NCI-H524 (cell line): ENCODE results near the gene TFDP2.
"Not testable (repeated sequence)": the region's sequence is repeated elsewhere in the genome, so short reads cannot be mapped to it uniquely, and the experiment has no call there.

Experiments
- DNase-seq, 2 experiments: peaks; one replicate each; lab custom pipeline; 2025; lab: John Stamatoyannopoulos, UW

Gene TFDP2

DNA sequence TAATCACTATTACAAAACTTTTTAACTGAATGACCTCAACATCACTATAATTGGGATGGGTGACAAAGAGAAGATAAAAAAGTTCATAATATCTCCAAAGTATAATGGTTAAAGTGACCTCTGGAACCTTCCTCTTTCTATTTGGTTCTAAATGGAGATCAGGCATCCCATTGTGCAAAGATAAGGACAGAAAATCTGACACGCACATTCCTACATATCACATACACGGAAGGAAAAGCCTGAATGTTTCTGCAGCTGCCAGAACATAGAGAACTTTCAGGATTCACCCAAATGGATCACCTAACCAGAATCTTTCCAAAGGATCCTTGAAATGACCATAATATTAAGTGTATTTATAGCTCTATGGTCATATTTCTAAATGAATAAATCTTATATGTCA, 128.2 kb downstream of the TFDP2 start:
- DNase-seq = no peak

- no peak for DNase-seq
Measured at GRCh38 chr3:142019794-142020320, 129.5 kb downstream of the TFDP2 start.

DNA sequence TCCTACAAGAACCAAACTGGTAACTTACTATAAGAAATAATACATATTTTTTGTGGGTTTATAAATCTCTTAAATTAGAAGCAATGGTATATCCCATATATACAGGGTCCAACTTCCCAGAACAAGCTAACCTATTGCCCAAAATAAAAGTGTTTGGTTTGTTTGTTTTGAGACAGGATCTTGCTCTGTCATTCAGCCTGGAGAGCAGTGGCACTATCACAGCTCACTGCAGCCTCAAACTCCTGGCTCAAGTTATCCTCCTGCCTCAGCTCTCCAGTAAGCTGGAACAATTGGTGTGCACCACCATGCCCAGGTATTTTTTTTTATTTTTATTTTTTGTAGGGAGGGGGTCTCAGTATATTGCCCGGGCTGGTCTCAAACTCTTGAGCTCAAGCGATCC, 135.4 kb downstream of the TFDP2 start:
- no peak for DNase-seq

DNA sequence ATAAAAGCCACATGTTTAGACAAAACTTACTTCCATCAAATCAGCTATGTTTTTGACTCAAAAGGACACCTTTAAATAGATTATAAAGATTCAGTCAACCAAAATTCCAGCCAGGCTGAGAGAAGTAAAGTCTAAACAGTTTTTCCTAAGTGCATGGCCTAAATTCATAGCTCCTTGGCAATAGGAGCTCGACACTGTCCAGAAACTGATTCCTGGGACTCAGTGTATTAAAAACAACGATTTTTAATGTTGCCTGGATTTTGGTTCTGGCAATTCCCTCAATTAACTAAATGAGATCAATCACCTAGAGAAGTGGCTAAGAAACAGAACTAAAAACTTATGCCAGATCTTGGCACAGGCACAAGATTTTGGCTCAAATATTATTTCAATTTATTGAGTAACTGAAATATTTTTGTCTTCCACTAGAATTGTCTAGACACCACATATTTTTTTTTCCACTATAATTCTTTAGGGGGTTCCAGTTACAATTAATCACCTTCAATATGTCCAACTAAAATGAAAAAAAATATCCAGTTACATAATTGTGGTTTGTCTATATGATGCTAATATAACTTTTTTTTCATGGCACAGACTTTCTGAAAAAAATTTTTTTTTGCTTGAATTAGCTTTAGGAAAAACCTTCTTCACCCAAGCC, 135.9 kb downstream of the TFDP2 start:
- DNase-seq = no peak

DNA sequence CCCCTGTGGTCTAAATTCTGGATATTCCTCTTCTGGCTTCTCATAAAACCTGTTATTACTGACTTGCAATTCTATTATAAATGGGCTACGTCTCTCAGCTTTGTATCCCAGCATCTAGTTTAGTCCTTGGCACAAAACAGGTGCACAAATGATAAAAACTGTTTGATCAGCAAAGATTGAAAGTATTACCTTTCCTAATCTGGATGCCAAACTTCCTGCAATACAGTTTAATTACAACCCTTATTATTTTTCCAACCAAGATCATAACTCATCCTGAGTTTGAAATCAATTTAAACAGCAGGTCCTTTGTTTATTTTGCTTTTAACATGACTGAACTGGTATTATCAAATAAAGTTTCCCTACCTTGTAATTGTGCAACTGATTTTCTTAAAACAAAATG, 140.3 kb downstream of the TFDP2 start:
- no peak for DNase-seq

GRCh38 chr3:142007710-142008399, 141.5 kb downstream of the TFDP2 start:
- DNase-seq = no peak

- not testable (repeated sequence) for DNase-seq
Measured at GRCh38 chr3:142004957-142005356, 144.4 kb downstream of the TFDP2 start.

GRCh38 chr3:142004025-142004424, 145.3 kb downstream of the TFDP2 start:
- DNase-seq = no peak

DNA sequence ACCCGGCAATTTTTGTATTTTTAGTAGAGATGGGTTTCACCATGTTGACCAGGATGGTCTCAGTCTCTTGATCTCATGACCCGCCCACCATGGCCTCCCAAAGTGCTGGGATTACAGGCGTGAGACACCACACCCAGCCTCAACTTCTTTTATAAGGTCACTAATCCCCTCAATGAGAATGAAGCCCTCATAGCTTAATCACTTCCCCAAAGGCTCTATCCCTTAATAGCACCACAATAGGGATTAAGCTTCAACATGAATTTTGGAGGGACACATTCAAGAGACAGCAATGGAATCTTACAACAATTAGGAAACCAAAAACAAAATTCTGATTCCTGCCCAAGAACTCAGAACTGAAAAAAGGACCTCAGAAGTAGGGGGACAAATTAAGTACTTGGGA, 146.1 kb downstream of the TFDP2 start:
- DNase-seq = no peak

DNA sequence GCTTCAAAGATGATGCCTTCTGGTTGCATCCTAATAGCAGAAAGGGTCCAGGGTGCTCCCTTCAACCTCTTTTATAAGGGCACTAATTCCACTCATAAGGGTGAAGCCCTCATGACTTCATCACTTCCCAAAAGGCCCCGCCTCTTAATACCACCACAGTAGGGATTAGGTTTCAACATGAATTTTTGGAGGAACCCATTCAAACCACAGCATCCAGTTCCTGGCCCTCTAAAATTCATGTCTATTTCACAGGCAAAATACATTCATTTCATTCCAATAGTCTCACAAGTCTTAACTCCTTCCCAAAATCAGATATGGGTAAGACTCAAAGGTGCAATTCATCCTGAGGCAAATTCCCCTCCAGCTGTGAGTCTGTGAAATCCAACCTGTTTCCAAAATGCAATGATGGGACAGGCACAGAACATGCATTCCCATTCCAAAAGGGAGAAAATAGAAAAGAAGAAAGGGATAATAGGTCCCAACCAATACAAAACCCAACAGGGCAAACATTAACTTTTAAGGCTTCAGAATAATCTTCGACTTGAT, 148.9 kb downstream of the TFDP2 start:
- DNase-seq = no peak

DNA sequence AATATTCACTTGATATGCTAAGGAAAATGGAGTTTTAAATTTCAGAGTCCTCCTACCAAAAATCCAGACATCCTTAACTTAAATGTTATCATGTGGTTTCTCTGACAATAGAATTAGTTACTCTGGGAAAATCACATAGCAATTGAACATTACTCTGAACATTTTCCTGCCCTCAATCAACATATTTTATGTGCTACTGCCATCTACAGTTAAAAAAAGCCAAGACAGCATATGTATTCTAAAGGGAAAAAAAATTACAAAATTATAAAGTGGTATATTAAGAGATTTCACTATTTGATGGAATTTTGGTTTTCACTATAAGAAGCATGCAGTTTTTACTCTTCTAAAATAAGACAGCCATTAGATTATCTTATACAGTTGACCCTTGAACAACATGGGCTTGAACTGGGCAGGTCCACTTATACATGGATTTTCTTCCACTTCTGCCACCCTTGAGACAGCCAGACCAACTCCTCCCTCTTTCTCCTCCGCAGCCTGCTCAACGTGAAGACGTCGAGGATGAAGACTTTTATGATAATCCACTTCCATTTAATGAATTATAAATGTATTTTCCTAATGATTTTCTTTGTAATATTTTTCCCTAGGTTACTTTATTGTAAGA, 150.6 kb downstream of the TFDP2 start:
- peak in 1 of 2 experiments; percentile 16 for DNase-seq

GRCh38 chr3:141996437-141996836, 152.9 kb downstream of the TFDP2 start:
- no peak for DNase-seq

DNA sequence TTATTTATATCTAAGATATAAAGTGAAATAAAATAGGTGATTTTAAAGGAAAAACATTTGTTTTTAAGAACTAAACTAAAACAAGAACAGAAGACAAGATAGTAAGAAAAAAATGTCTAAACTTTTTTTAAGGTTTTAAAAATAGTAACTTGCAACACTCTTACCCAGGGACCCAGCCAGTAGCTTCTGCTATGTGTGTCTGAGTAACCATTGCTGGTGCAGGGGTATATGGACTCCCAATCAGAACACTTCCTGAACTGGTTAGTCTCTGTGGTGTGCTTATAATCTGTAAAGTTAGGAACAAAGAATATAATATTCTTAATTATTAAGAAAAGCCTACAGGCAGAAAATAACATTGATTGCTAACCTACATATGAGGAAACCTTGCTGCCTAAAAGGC, 154.5 kb downstream of the TFDP2 start:
- no peak for DNase-seq

DNA sequence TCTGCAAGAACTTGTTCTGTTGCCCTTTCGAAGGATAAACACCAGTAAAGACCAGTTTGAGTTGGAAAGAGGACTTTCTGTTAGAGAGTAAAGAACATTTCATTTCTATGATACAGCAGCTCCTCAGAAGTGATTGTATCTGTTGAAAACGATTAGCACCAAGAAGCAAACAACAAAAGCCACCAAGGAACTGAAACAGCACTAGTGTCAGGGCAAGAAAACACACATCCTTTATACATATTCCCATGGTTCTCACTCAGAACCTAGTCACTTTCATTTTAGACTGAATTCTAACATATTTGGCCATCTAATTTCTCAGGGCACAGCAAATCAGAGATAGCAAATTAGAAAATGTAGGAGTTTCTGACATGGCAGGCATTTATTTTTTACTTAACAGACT, 156.8 kb downstream of the TFDP2 start:
- DNase-seq = no peak

- DNase-seq = no peak
Measured at GRCh38 chr3:141986548-141987107, 162.7 kb downstream of the TFDP2 start.

DNA sequence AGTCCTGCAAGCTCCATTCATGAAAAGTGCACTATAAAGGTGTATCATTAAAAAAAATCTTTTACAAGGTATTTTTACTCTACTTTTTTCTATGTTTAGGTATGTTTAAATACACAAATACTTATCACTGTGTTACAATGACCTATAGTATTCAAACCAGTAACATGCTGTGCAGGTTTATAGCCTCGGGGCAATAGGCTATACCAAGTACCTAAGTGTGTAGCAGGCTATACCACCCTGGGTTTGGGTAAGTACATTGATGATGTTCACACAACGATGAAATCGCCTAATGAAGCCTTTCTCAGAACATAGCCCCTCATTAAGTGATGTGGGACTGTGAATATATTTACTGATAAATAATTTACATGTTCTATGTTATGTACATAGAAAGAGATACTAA, 168.3 kb downstream of the TFDP2 start:
- no peak for DNase-seq

- DNase-seq = no peak
Measured at GRCh38 chr3:141979050-141979671, 170.2 kb downstream of the TFDP2 start.

DNA sequence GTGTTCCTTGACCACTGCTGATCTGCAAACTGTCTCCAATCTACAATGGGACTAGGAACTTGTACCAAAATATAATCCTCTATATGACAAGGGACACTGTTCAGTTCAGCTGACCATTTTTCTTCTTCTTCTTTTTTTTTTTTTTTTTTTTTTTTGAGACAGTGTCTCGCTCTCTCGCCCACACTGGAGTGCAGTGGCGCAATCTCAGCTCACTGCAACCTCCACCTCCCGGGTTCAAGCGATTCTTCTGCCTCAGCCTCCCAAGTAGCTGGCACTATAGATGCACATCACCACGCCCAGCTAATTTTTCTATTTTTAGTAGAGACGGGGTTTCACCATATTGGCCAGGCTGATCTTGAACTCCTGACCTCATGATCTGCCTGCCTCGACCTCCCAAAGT, 174.6 kb downstream of the TFDP2 start:
- DNase-seq = not testable (repeated sequence)

- DNase-seq = peak; percentile 7 to 51
Measured at GRCh38 chr3:141972399-141972798, 176.9 kb downstream of the TFDP2 start.

GRCh38 chr3:141971571-141971970, 177.8 kb downstream of the TFDP2 start:
- no peak for DNase-seq

DNA sequence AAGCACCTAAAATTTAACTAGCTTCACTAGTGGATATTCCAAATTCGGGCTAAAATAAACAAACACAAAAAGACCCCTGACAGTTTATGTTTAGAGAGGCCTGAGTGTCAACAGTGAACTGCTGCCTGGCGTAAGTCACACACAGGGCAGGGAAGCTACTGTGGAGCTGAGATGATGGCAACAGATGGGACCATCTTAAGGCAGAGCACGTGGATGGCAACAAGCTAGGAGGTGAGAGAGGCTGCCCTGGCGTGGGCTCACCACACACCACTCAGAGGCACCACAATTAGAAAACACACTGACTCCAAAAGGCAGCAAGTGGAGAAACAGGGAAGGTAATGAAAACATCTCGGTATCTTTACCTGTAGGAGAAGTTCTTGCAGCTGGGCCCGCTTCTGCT, 179.6 kb downstream of the TFDP2 start:
- peak; percentile 54 to 76 for DNase-seq

DNA sequence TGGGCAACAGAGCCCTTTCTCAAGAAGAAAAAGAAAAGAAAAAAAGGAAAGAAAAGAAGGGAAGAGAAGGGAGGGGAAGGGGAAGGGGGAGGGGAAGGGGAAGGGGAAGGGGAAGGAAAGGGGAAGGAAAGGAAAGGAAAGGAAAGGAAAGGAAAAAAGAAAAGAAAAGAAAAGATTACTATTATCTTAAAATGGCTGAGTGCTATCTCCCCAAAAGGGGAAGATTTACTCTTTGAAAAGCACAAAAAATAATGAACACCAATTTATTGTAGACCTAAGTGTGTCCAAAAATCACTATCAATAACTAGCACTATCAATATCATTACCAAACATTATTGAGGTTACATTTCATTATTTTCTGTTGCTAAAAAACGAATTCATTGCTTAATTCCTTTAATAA, 183.9 kb downstream of the TFDP2 start:
- no peak for DNase-seq
